Smooth muscle cell (in vitro differentiated cells): ENCODE measurements around the gene TOMM20. TPM values are rescaled to one million over a fixed set of nuclear protein-coding genes. Genes with fewer than 3 reads are reported as not detected.
"Not testable (repeated sequence)": the region's sequence is repeated elsewhere in the genome, so short reads cannot be mapped to it uniquely, and the experiment has no call there.

Experiments used
- DNase-seq: peaks from one replicate; lab custom pipeline; 2025; ENCODE audit not compliant: unreplicated experiment; lab: John Stamatoyannopoulos, UW
- H2AFZ ChIP-seq: fragments of 200-600 bp; sonication (generic); 2 replicates; pipeline ENCODE4 v1.6.0; 2016; ENCODE audit warnings: antibody characterized with exemption, low read depth, mild to moderate bottlenecking
- H3F3A ChIP-seq: fragments of 200-600 bp; sonication (generic); 2 replicates; pipeline ENCODE4 v1.6.0; 2017; ENCODE audit warnings: antibody characterized with exemption, low read depth
- H3K27ac ChIP-seq: fragments of 200-600 bp; sonication (generic); 2 replicates; pipeline ENCODE4 v1.5.1; 2016; ENCODE audit warnings: low read depth, mild to moderate bottlenecking
- H3K27me3 ChIP-seq: fragments of 200-600 bp; sonication (generic); 2 replicates; pipeline ENCODE4 v1.6.1; 2016; ENCODE audit warnings: low read depth, mild to moderate bottlenecking
- H3K36me3 ChIP-seq: fragments of 200-600 bp; sonication (generic); 2 replicates; pipeline ENCODE4 v1.5.1; 2016; ENCODE audit warnings: low read depth
- H3K4me1 ChIP-seq: fragments of 200-600 bp; sonication (generic); 2 replicates; pipeline ENCODE4 v1.5.1; 2016; ENCODE audit warnings: low read depth
- H3K4me2 ChIP-seq: fragments of 200-600 bp; sonication (generic); 2 replicates; pipeline ENCODE4 v1.6.0; 2016; ENCODE audit warnings: mild to moderate bottlenecking
- H3K4me3 ChIP-seq: fragments of 200-600 bp; sonication (generic); 2 replicates; pipeline ENCODE4 v1.5.1; 2016; ENCODE audit warnings: mild to moderate bottlenecking
- H3K79me2 ChIP-seq: fragments of 200-600 bp; sonication (generic); 2 replicates; pipeline ENCODE4 v1.6.0; 2016; ENCODE audit warnings: low read depth, mild to moderate bottlenecking
- H3K9ac ChIP-seq: fragments of 200-600 bp; sonication (generic); 2 replicates; pipeline ENCODE4 v1.6.0; 2016; ENCODE audit warnings: low read depth
- H3K9me3 ChIP-seq: fragments of 200-600 bp; sonication (generic); replicated peaks from 2 replicates; pipeline ENCODE4 v1.5.1; 2016; ENCODE audit warnings: low read depth
- H4K20me1 ChIP-seq: fragments of 200-600 bp; sonication (generic); 2 replicates; pipeline ENCODE4 v1.6.0; 2016; ENCODE audit warnings: low read depth
- WGBS: methylation state at CpG from one replicate; pipeline ENCODE4 v1.1.7; 2016; ENCODE audit warnings: low lambda C conversion rate; 5-methylcytosine and 5-hydroxymethylcytosine counted together
- polyA plus RNA-seq: library from polyadenylated mRNA; unstranded; fragments of >200 nt; fragmentation: Nextera tagmentation; extraction: Ambion mirVana; gene quantifications from 2 replicates; pipeline ENCODE4 v1.2.1, GENCODE V29; 2016
- total RNA-seq: library from RNA; depleted of rRNA; stranded (reverse); fragments of >200 nt; gene quantifications from 2 replicates; pipeline ENCODE4 v1.2.3, GENCODE V29; 2014
- TF ChIP-seq, protein P1 (sequence below): fragments of 200-600 bp; sonication (generic); IDR thresholded peaks from 2 replicates; pipeline ENCODE4 v1.5.1; 2017; ENCODE audit warnings: borderline replicate concordance, mild to moderate bottlenecking, antibody characterized with exemption; ENCODE audit not compliant: insufficient read depth, poor library complexity, severe bottlenecking

Gene TOMM20
- total and polyA plus RNA-seq, 2 experiments from 2014 or later: 46.1 to 82.1 TPM

DNA sequence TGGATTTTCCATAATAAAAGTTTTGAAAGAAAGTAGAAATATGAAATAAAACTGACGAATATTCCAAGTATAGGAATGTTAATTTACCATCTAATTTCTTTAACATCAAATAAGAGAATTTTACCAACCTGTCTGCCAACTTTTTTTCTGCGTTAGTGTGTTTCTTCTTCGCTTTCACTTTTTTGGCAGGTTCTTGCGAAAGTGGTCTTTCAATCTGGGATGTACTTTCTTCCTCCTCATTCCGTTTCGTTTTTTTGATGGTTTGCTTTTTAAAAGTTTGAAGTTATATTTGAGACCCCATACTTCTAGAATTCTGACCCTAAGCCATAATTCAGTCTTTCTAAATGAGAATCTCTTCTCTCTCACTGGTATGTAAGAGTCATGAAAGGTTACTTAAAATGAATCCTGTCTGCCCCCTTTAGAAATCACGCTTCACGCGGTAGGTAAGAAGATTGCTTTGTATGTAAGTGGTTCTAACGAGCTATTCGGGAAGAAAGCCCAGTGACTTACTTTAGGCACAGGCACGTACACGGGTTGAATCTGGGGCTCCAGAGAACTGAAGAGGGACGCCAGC lies 31.8 kb upstream of the TOMM20 start:
- 20% methylated on average over 14 of the region's 14 CpGs for WGBS
- H3K27ac ChIP-seq: peak overlapping the region; percentile 82
- H3F3A ChIP-seq: no peaks in the 10 kb centered on the region
- TF ChIP-seq, protein P1, sequence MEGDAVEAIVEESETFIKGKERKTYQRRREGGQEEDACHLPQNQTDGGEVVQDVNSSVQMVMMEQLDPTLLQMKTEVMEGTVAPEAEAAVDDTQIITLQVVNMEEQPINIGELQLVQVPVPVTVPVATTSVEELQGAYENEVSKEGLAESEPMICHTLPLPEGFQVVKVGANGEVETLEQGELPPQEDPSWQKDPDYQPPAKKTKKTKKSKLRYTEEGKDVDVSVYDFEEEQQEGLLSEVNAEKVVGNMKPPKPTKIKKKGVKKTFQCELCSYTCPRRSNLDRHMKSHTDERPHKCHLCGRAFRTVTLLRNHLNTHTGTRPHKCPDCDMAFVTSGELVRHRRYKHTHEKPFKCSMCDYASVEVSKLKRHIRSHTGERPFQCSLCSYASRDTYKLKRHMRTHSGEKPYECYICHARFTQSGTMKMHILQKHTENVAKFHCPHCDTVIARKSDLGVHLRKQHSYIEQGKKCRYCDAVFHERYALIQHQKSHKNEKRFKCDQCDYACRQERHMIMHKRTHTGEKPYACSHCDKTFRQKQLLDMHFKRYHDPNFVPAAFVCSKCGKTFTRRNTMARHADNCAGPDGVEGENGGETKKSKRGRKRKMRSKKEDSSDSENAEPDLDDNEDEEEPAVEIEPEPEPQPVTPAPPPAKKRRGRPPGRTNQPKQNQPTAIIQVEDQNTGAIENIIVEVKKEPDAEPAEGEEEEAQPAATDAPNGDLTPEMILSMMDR: no peak
- no peaks in the 10 kb centered on the region for H3K9me3 ChIP-seq
- H2AFZ ChIP-seq: peak overlapping the region; percentile 86
- no peak for DNase-seq
- H3K27me3 ChIP-seq: no peaks in the 10 kb centered on the region
- H3K9ac ChIP-seq: peak overlapping the region; percentile 82
- peak overlapping the region; percentile 71 for H3K4me3 ChIP-seq
- no peaks in the 10 kb centered on the region for H4K20me1 ChIP-seq
- peaks cover 31% of the 10 kb centered on the region for H3K79me2 ChIP-seq
- H3K36me3 ChIP-seq: peaks cover 8% of the 10 kb centered on the region
- peaks cover 6% of the 10 kb centered on the region for H3K4me1 ChIP-seq
- peak overlapping the region; percentile 96 for H3K4me2 ChIP-seq

DNA sequence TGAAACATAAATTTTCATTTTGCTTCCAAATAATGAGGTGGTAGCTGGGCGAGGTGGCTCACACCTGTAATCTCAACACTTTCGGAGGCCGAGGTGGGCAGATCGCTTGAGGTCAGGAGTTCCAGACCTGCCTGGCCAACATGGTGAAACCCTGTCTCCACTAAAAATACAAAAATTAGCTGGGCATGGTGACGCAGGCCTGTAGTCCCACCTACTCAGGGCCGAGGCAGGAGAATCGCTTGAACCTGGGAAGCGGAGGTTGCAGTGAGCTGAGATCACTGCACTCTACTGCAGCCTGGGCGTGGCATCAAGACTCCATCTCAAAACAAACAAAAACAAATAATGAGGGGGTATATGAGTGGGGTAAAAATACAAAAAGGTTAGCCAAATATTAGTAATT lies 31.3 kb upstream of the TOMM20 start:
- not testable (repeated sequence) for H2AFZ ChIP-seq, H3F3A ChIP-seq, H3K9me3 ChIP-seq, H3K4me1 ChIP-seq, DNase-seq, H4K20me1 ChIP-seq, H3K27me3 ChIP-seq
- H3K79me2 ChIP-seq: peaks cover 31% of the 10 kb centered on the region
- 91% methylated on average over 9 of the region's 9 CpGs for WGBS
- peak overlapping the region; percentile 96 for H3K4me2 ChIP-seq
- peaks cover 11% of the 10 kb centered on the region for H3K36me3 ChIP-seq
- H3K9ac ChIP-seq: peak overlapping the region; percentile 82
- peak overlapping the region; percentile 71 for H3K4me3 ChIP-seq
- peak overlapping the region; percentile 82 for H3K27ac ChIP-seq

DNA sequence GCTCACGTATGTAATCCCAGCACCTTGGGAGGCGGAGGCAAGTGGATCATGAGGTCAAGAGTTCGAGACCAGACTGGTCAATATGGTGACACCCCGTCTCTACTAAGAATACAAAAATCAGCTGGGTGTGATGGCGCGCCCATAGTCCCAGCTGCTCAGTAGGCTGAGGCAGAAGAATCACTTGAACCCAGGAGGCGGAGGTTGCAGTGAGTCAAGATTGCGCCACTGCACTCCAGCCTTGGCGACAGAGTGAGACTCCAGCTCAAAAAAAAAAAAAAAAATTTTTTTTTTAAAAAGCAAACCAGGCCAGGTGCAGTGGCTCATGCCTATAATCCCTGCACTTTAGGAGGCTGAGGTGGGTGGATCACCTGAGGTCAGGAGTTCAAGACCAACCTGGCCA lies 30.6 kb upstream of the TOMM20 start:
- WGBS: 97% methylated on average over 9 of the region's 9 CpGs
- H3K27me3 ChIP-seq, H3F3A ChIP-seq, DNase-seq, H4K20me1 ChIP-seq, H3K9me3 ChIP-seq, H3K9ac ChIP-seq, H3K4me2 ChIP-seq, H3K27ac ChIP-seq, H3K4me1 ChIP-seq, H3K4me3 ChIP-seq, H2AFZ ChIP-seq: not testable (repeated sequence)
- Histone ChIP-seq H3K36me3 (peaks cover 17% of the 10 kb centered on the region), H3K79me2 (peaks cover 31% of the 10 kb centered on the region)

DNA sequence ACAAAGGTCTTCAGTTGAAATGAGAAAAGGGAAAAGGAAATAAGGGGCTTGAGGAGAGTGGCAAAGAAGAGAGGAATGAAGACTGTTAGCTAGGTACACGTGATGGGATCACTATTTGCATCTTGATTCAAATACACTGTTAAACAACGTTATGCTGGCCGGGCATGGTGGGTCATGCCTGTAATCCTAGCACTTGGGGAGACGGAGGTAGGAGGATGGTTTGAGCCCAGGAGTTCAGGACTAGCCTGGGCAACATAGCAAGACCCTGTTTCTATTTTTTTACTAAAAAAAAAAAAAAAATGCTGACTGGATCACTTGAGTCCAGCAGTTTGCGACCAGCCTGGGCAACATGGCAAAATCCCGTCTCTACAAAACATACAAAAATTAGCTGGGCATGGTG lies 30.0 kb upstream of the TOMM20 start:
- Histone ChIP-seq H2AFZ (no peak overlapping the region), H3K27me3 (no peaks in the 10 kb centered on the region), H3K9me3 (no peaks in the 10 kb centered on the region), H3K27ac (no peak overlapping the region), H3K36me3 (peaks cover 17% of the 10 kb centered on the region), H3K4me3 (no peak overlapping the region), H3K4me1 (peaks cover 6% of the 10 kb centered on the region), H3K4me2 (no peak overlapping the region), H4K20me1 (peaks cover 7% of the 10 kb centered on the region), H3K79me2 (peaks cover 31% of the 10 kb centered on the region), H3F3A (no peaks in the 10 kb centered on the region), H3K9ac (no peak overlapping the region)
- no peak for DNase-seq
- TF ChIP-seq, protein P1: no peak
- 98% methylated on average over 5 of the region's 6 CpGs for WGBS

DNA sequence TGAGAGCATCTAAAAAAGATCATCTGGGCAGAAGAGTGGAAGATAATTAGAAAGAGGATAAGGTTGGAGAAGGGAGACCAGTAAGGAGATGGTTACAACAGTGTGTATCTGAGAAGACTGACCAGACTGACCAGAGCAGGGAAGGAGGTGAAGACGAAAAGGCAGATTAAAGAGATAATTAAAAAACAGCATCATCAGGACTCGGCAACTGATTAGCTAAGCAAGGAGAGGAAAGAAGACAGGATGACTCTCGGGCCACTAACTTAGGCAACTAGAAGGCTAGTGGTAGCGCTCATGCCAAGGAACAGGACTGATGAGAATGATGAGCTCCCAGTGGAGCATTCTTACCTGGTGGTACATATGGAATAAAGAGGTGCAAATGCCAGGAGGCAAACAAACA lies 28.5 kb upstream of the TOMM20 start:
- no peak overlapping the region for H3K27ac ChIP-seq
- H3K9me3 ChIP-seq: no peaks in the 10 kb centered on the region
- no peaks in the 10 kb centered on the region for H3F3A ChIP-seq
- peaks cover 21% of the 10 kb centered on the region for H3K36me3 ChIP-seq
- no peaks in the 10 kb centered on the region for H3K27me3 ChIP-seq
- 94% methylated on average over 4 of the region's 4 CpGs for WGBS
- H3K9ac ChIP-seq: no peak overlapping the region
- peaks cover 7% of the 10 kb centered on the region for H4K20me1 ChIP-seq
- peaks cover 31% of the 10 kb centered on the region for H3K79me2 ChIP-seq
- TF ChIP-seq, protein P1: no peak
- no peak overlapping the region for H3K4me2 ChIP-seq
- peaks cover 6% of the 10 kb centered on the region for H3K4me1 ChIP-seq
- DNase-seq: no peak
- no peak overlapping the region for H3K4me3 ChIP-seq
- H2AFZ ChIP-seq: no peak overlapping the region
